Astrocyte (in vitro differentiated cells and primary cell): ENCODE measurements around the gene HMCN2. TPM values are rescaled to one million over a fixed set of nuclear protein-coding genes. Genes with fewer than 3 reads are reported as not detected.
A peak's percentile ranks its signal among the peaks of the same experiment; 100 is the strongest.

Source experiments
- DNase-seq: peaks from one replicate; pipeline ENCODE4 v3.0.0-alpha.2; 2010; ENCODE audit warnings: low read depth
- FAIRE-seq: peaks from 2 replicates; lab custom pipeline; 2011; peaks lifted over from hg19 to GRCh38; lab: Jason Lieb, UNC
- H2AFZ ChIP-seq: 2 replicates; pipeline ENCODE4 v1.6.0; 2012; ENCODE audit warnings: low read depth, low read length, inconsistent platforms
- H3K27ac ChIP-seq: 2 replicates; pipeline ENCODE4 v1.5.1; 2011; ENCODE audit warnings: low read depth, low read length, inconsistent platforms
- H3K27me3 ChIP-seq: 2 replicates; pipeline ENCODE4 v1.6.0; 2011; ENCODE audit warnings: low read length, inconsistent platforms; ENCODE audit not compliant: insufficient read depth
- H3K36me3 ChIP-seq: 2 replicates; pipeline ENCODE4 v1.5.1; 2011; ENCODE audit warnings: low read length, inconsistent platforms; ENCODE audit not compliant: insufficient read depth
- H3K4me1 ChIP-seq: 2 replicates; pipeline ENCODE4 v1.5.1; 2011; ENCODE audit warnings: low read length, inconsistent platforms; ENCODE audit not compliant: insufficient read depth
- H3K4me2 ChIP-seq: 2 replicates; pipeline ENCODE4 v1.6.0; 2012; ENCODE audit warnings: low read length, inconsistent platforms
- H3K4me3 ChIP-seq: 2 replicates; pipeline ENCODE4 v1.5.1; 2011; ENCODE audit warnings: low read depth, mild to moderate bottlenecking, low read length, inconsistent platforms; ENCODE audit not compliant: insufficient read depth
- H3K79me2 ChIP-seq: 2 replicates; pipeline ENCODE4 v1.6.0; 2012; ENCODE audit warnings: mild to moderate bottlenecking, low read length, inconsistent platforms; ENCODE audit not compliant: insufficient read depth
- H3K9ac ChIP-seq: 2 replicates; pipeline ENCODE4 v1.6.0; 2012; ENCODE audit warnings: mild to moderate bottlenecking, low read length, inconsistent platforms
- H3K9me3 ChIP-seq: 2 replicates; pipeline ENCODE4 v1.5.1; 2012; ENCODE audit warnings: low read depth, mild to moderate bottlenecking, low read length, inconsistent platforms; ENCODE audit not compliant: insufficient read depth
- H4K20me1 ChIP-seq: 2 replicates; pipeline ENCODE4 v1.6.0; 2012; ENCODE audit warnings: low read length, inconsistent platforms; ENCODE audit not compliant: insufficient read depth
- H3K27ac Mint-ChIP-seq: one replicate; pipeline ENCODE4 v1.8.0; 2021; ENCODE audit warnings: mild to moderate bottlenecking, mixed read lengths; ENCODE audit not compliant: unreplicated experiment
- H3K27me3 Mint-ChIP-seq: one replicate; pipeline ENCODE4 v1.8.0; 2021; ENCODE audit warnings: low read depth, mixed read lengths; ENCODE audit not compliant: unreplicated experiment
- H3K36me3 Mint-ChIP-seq: one replicate; pipeline ENCODE4 v1.8.0; 2021; ENCODE audit warnings: low read depth, mixed read lengths; ENCODE audit not compliant: unreplicated experiment
- H3K4me1 Mint-ChIP-seq: one replicate; pipeline ENCODE4 v1.8.0; 2021; ENCODE audit warnings: low read depth, mixed read lengths; ENCODE audit not compliant: unreplicated experiment
- H3K4me3 Mint-ChIP-seq: one replicate; pipeline ENCODE4 v1.8.0; 2021; ENCODE audit warnings: mild to moderate bottlenecking, moderate library complexity, mixed read lengths; ENCODE audit not compliant: unreplicated experiment
- H3K9me3 Mint-ChIP-seq: one replicate; pipeline ENCODE4 v1.8.0; 2021; ENCODE audit warnings: mild to moderate bottlenecking, mixed read lengths; ENCODE audit not compliant: unreplicated experiment
- EZH2 ChIP-seq: IDR thresholded peaks from 2 replicates; pipeline ENCODE4 v1.6.1; 2012; ENCODE audit warnings: mild to moderate bottlenecking, low read length, inconsistent platforms; ENCODE audit not compliant: insufficient read depth
- total RNA-seq: library from RNA; stranded (reverse); gene quantifications from 2 replicates; pipeline ENCODE4 v1.2.1, GENCODE V29; 2021
- TF ChIP-seq, protein P1 (sequence below): IDR thresholded peaks from 2 replicates; pipeline ENCODE4 v1.5.1; 2011; ENCODE audit warnings: low read depth, mild to moderate bottlenecking, inconsistent platforms, low read length, moderate library complexity; ENCODE audit not compliant: insufficient read depth

Gene HMCN2
- total RNA-seq, 1 donor from 2014 or later: 1.6 TPM

DNA sequence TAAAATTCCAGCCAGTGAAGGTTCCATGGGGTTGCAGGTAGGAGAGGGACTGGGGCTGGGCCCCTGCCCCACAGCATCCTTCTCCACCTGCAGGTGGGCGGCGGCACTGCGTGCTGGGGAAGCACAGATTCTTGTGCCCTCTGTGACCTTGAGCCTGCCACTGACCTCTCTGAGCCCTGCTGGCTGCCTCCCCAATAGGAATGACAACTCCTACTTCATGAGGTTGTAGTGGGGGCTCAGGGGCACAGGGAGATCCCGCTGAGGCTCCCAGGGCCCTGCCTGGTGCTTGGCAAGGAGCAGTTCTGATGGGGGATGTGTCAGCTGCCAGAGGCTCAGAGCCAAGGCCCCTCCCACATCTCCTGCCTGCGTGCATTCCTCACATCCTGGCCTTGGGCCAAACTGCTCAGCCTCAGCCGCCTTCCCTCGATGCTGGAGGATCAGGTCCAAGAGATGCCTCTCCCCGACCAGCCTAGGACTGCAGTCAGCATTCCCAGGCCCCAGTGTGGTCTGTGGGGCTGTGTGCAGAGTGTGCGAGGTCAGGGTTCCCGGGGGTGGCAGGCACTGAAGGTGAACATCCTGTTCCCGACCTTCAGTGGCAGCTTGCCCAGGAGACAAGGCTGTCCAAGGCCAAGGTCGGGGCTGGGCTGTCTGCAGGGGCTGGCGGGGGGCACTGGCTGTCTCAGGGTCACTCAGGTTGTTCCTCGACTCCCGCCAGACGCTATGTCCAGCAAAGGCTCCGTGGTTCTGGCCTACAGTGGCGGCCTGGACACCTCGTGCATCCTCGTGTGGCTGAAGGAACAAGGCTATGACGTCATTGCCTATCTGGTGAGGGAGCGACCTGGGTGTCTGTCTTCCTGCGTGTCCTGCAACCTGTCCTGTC is 186.2 kb downstream of the HMCN2 start:
- peaks cover 7% of the 10 kb centered on the region for H3K27me3 Mint-ChIP-seq
- peak overlapping the region; percentile 26 for H3K27ac Mint-ChIP-seq
- Histone ChIP-seq H4K20me1 (peaks cover 4% of the 10 kb centered on the region), H3K9me3 (peaks cover 5% of the 10 kb centered on the region), H3K4me3 (no peak overlapping the region), H3K4me2 (peak overlapping the region; percentile 45), H3K4me1 (peaks cover 14% of the 10 kb centered on the region), H3K9ac (no peak overlapping the region), H3K27ac (no peak overlapping the region), H3K27me3 (no peaks in the 10 kb centered on the region), H3K36me3 (no peaks in the 10 kb centered on the region), H3K79me2 (no peaks in the 10 kb centered on the region), H2AFZ (no peak overlapping the region)
- TF ChIP-seq, protein P1, sequence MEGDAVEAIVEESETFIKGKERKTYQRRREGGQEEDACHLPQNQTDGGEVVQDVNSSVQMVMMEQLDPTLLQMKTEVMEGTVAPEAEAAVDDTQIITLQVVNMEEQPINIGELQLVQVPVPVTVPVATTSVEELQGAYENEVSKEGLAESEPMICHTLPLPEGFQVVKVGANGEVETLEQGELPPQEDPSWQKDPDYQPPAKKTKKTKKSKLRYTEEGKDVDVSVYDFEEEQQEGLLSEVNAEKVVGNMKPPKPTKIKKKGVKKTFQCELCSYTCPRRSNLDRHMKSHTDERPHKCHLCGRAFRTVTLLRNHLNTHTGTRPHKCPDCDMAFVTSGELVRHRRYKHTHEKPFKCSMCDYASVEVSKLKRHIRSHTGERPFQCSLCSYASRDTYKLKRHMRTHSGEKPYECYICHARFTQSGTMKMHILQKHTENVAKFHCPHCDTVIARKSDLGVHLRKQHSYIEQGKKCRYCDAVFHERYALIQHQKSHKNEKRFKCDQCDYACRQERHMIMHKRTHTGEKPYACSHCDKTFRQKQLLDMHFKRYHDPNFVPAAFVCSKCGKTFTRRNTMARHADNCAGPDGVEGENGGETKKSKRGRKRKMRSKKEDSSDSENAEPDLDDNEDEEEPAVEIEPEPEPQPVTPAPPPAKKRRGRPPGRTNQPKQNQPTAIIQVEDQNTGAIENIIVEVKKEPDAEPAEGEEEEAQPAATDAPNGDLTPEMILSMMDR: peak; percentile 37
- TF ChIP-seq EZH2: no peak
- H3K4me3 Mint-ChIP-seq: no peak overlapping the region
- peaks cover 8% of the 10 kb centered on the region for H3K36me3 Mint-ChIP-seq
- DNase-seq (peak; percentile 89), FAIRE-seq (no peak)
- H3K9me3 Mint-ChIP-seq: no peaks in the 10 kb centered on the region
- H3K4me1 Mint-ChIP-seq: peaks cover 47% of the 10 kb centered on the region

- Mint-ChIP-seq H3K27me3 (peaks cover 7% of the 10 kb centered on the region), H3K4me3 (no peak overlapping the region), H3K4me1 (peaks cover 38% of the 10 kb centered on the region), H3K27ac (no peak overlapping the region), H3K9me3 (no peaks in the 10 kb centered on the region), H3K36me3 (peaks cover 14% of the 10 kb centered on the region)
- no peak overlapping the region for H3K9ac ChIP-seq
- no peak for DNase-seq
- H3K9me3 ChIP-seq: peaks cover 5% of the 10 kb centered on the region
- no peak overlapping the region for H2AFZ ChIP-seq
- H4K20me1 ChIP-seq: peaks cover 4% of the 10 kb centered on the region
- no peak for TF ChIP-seq EZH2
- TF ChIP-seq, protein P1: no peak
- no peak overlapping the region for H3K4me3 ChIP-seq
- H3K4me2 ChIP-seq: no peak overlapping the region
- no peak for FAIRE-seq
- H3K36me3 ChIP-seq: no peaks in the 10 kb centered on the region
- no peaks in the 10 kb centered on the region for H3K27me3 ChIP-seq
- H3K4me1 ChIP-seq: peaks cover 10% of the 10 kb centered on the region
- H3K79me2 ChIP-seq: no peaks in the 10 kb centered on the region
- no peak overlapping the region for H3K27ac ChIP-seq
Measured at GRCh38 chr9:130452835-130453234, 187.3 kb downstream of the HMCN2 start.

DNA sequence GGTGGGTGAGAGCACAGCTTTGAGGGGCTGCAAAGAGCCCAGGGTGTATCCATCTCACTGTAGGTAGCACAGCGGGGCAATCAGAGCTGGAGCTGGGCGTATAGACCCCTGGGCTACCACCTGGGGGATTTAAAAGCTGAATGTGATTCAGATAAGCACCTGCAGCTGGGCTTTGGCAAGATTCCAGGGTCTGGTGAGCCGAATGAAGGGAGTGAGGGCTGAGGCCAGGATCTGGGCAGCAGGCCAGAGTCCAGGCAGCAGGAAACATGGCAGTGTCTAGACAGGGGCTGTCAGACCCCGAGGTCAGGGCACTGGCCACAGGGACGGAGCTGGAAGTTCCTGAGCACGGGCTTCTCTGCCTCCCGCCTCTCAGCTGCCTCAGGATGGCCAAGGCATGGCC is 187.9 kb downstream of the HMCN2 start:
- no peak for FAIRE-seq

More for the DNA sequence above, 187.9 kb downstream of the HMCN2 start:
- Histone ChIP-seq H3K4me2 (no peak overlapping the region), H4K20me1 (peaks cover 4% of the 10 kb centered on the region), H3K36me3 (no peaks in the 10 kb centered on the region), H3K79me2 (no peaks in the 10 kb centered on the region), H3K4me3 (no peak overlapping the region), H3K27ac (no peak overlapping the region), H3K9ac (no peak overlapping the region), H3K4me1 (peaks cover 10% of the 10 kb centered on the region), H2AFZ (no peak overlapping the region), H3K9me3 (peaks cover 5% of the 10 kb centered on the region), H3K27me3 (no peaks in the 10 kb centered on the region)
- no peak for TF ChIP-seq EZH2
- TF ChIP-seq, protein P1: no peak
- DNase-seq: peak; percentile 48
- H3K36me3 Mint-ChIP-seq: peaks cover 11% of the 10 kb centered on the region
- H3K27me3 Mint-ChIP-seq: peaks cover 7% of the 10 kb centered on the region
- H3K9me3 Mint-ChIP-seq: no peaks in the 10 kb centered on the region
- no peak overlapping the region for H3K27ac Mint-ChIP-seq
- peaks cover 33% of the 10 kb centered on the region for H3K4me1 Mint-ChIP-seq
- no peak overlapping the region for H3K4me3 Mint-ChIP-seq
